HTR-8/SVneo (cell line): ENCODE data around the gene SRGAP1.
A peak's percentile ranks its signal among the peaks of the same experiment; 100 is the strongest.

Source experiments
- DNase-seq: peaks from one replicate; pipeline ENCODE4 v3.0.0; 2011; ENCODE audit warnings: low spot score, mixed read lengths; ENCODE audit not compliant: insufficient read length
- FAIRE-seq: peaks from 2 replicates; lab custom pipeline; 2011; peaks lifted over from hg19 to GRCh38; lab: Jason Lieb, UNC

Gene SRGAP1

GRCh38 chr12:63844391-63845341, at the start of gene SRGAP1:
Gene SRGAP1, plus strand, starts transcription at chr12:63844700. Its CDS starts 117 bp downstream, at chr12:63844817.
- FAIRE-seq (peak; percentile 9), DNase-seq (no peak)

DNA sequence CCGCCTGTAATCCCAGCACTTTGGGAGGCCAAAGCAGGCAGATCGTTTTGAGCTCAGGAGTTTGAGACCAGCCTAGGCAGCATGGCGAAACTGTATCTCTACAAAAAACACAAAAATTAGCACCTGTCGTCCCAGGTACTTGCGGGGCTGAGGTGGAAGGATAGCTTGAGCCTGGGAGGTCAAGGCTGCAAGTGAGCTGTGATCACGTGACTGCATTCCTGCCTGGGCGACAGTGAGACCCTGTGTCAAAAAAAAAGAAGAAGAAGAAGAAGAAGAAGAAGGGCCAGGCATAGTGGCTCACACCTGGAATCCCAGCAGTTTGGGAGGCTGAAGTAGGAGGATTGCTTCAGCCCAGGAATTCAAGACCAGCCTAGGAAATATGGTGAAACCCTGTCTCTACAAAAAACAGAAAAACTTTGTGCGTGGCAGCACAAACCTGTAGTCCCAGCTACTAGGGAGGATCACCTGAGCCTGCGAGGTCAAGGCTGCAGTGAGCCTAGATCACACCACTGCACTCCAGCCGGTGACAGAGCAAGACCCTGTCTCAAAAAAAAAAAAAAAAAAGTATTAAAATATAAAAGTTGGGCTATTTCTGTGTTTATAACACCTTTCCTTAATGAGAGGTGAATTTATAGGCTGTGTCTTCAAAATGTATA, 49.3 kb upstream of the SRGAP1 start:
- no peak for FAIRE-seq

DNA sequence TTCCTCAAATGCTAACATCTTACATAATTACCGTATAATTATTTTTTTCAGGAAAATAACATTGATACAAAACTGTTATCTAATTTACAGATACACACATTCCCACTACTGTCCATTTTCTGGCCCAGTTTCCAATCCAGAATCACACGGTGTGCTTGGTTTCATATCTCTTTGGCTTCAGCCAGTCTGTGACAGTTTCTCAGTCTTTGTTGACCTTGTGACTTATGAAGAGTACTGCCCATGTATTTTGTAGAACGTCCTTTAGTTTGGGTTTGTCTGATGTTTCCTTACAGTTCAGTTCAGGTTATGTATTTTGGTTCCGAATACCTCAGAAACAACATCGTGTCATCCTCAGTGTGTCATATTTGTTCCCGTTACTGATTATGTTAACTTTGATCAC, 48.6 kb upstream of the SRGAP1 start:
- DNase-seq, result no peak
- no peak for FAIRE-seq

More for the DNA sequence above, 49.3 kb upstream of the SRGAP1 start:
- DNase-seq, result no peak

DNA sequence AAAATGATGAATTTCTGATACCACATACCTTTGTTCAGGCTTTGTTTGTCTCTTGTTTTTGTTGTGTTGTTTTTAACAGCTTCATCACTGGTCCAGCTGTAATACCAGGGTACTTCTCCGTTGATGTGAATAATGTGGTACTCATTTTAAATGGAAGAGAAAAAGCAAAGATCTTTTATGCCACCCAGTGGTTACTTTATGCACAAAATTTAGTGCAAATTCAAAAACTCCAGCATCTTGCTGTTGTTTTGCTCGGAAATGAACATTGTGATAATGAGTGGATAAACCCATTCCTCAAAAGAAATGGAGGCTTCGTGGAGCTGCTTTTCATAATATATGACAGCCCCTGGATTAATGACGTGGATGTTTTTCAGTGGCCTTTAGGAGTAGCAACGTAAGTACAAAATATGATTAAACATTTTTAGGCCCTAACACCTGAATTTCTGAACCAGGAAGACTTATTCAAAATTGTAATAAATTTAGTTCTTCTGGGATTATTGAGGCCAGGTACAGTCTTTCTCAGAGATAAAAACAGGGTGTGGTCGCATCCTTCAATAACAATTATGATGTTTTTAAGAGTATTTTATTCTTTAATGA, 42.4 kb upstream of the SRGAP1 start:
- FAIRE-seq (no peak), DNase-seq (peak; percentile 41)

- no peak for FAIRE-seq
- DNase-seq, result no peak
Measured at GRCh38 chr12:63804746-63805145, 39.8 kb upstream of the SRGAP1 start.

GRCh38 chr12:63805704-63806672, 38.5 kb upstream of the SRGAP1 start:
- DNase-seq, result no peak
- FAIRE-seq, result no peak

DNA sequence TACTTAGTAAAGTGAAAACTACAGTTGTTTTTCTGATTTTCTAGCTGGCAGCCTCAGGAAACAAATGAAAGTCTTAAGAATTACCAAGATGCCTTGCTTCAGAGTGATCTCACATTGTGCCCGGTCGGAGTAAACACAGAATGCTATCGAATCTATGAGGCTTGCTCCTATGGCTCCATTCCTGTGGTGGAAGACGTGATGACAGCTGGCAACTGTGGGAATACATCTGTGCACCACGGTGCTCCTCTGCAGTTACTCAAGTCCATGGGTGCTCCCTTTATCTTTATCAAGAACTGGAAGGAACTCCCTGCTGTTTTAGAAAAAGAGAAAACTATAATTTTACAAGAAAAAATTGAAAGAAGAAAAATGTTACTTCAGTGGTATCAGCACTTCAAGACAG, 35.9 kb upstream of the SRGAP1 start:
- no peak for FAIRE-seq

GRCh38 chr12:63809566-63809965, 34.9 kb upstream of the SRGAP1 start:
- FAIRE-seq, result no peak

More for the DNA sequence above, 35.9 kb upstream of the SRGAP1 start:
- DNase-seq, result no peak

GRCh38 chr12:63811334-63811733, 33.2 kb upstream of the SRGAP1 start:
- FAIRE-seq, result no peak
- DNase-seq, result no peak

More at GRCh38 chr12:63809566-63809965, 34.9 kb upstream of the SRGAP1 start:
- no peak for DNase-seq

GRCh38 chr12:63811755-63812154, 32.7 kb upstream of the SRGAP1 start:
- DNase-seq, result no peak
- FAIRE-seq, result no peak

DNA sequence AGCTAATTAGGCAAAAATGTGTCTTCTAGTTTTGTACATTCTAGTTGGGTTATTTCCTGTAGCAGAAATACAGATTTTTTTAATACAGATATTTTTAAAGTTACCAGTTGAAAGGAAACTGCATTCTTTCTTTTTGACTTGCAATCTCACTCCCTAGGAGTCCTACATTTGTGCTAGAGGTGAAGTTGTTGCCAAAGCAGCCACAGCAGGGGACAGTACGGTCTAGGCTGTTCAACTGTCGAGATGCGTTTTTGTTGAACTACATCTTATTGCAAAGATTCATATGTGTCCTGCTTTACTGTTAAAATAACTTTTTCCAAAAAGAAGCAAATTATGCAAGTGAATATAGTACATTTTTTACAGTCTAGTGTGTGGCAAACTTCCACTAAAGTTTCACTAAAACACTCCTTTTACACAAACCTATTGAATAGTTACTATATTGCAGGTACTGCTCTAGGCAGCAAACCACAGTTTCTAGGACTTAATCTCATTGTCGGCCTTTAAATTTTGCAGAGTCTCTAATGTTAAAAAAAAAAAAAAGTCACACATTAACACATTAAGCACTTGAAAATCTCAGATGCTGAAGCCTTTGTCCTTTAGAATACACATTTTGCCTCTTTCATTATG, 30.2 kb upstream of the SRGAP1 start:
- DNase-seq, result no peak

GRCh38 chr12:63815482-63815852, 29.0 kb upstream of the SRGAP1 start:
- DNase-seq (no peak), FAIRE-seq (no peak)

More for the DNA sequence above, 30.2 kb upstream of the SRGAP1 start:
- no peak for FAIRE-seq

- no peak for DNase-seq
- no peak for FAIRE-seq
Measured at GRCh38 chr12:63816031-63816430, 28.5 kb upstream of the SRGAP1 start.

GRCh38 chr12:63820427-63820826, 24.1 kb upstream of the SRGAP1 start:
- DNase-seq (no peak), FAIRE-seq (no peak)

DNA sequence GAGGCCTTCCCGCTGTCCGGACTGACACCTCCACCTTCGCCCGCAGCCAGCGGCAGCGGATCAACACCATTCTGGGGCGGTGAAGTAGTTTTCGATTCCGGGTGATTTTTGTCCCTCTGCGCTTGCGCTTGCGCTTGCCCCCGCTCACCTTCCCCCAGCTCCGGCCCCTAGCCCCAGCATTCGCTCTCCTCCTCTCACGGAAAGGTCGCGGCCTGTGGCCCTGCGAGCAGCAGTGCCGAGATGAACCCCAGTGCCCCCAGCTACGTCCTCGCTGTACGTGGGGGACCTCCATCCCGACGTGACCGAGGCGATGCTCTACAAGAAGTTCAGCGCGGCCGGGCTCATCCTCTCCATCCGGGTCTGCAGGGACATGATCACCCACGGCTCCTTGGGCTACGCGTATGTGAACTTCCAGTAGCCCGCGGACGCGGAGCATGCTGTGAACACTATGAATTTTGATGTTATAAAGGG, 22.7 kb upstream of the SRGAP1 start:
- no peak for FAIRE-seq
- no peak for DNase-seq

DNA sequence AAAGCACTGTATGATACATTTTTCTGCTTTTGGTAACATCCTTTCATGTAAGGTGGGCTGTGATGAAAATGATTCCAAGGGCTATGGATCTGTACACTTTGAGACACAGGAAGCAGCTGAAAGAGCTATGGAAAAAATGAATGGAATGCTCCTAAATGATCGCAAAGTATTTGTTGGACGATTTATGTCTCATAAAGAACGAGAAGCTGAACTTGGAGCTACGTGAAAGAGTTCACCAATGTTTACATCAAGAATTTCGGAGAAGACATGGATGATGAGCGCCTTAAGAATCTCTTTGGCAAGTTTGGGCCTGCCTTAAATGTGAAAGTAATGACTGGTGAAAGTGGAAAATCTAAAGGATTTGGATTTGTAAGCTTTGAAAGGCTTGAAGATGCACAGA, 22.1 kb upstream of the SRGAP1 start:
- DNase-seq (peak; percentile 51), FAIRE-seq (peak; percentile 59)

- DNase-seq, result no peak
- FAIRE-seq, result peak; percentile 44
Measured at GRCh38 chr12:63823040-63823439, 21.5 kb upstream of the SRGAP1 start.

- DNase-seq (peak; percentile 69), FAIRE-seq (no peak)
Measured at GRCh38 chr12:63826006-63826585, 18.4 kb upstream of the SRGAP1 start.

DNA sequence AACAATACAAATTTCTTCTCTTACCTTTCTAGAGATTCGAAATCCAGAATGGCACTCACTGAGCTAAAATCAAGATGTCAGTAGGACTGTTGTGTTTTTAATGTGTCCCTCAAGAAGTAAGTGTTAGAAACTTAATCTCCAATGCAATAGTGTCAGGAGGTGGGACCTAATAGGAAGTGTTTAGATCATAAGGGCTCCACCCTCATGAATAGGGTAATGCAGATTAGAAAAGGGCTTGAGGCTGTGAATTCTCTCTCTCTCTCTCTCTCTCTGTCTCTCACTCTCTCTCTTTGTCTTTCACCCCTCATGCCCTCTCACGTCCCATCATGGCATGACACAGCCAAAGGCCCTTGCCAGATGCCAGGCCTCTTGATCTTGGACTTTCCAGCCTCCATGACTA, 15.6 kb upstream of the SRGAP1 start:
- no peak for DNase-seq
- FAIRE-seq, result no peak
